Muscle layer of duodenum (tissue), 2 donors: ENCODE results near the gene TDRD9.

Experiments used
- H3K27ac ChIP-seq: one replicate; pipeline ENCODE4 v1.7.0; 2013; ENCODE audit warnings: mild to moderate bottlenecking, low read length
- H3K27me3 ChIP-seq: one replicate; pipeline ENCODE4 v1.7.0; 2013; ENCODE audit warnings: low read depth, mild to moderate bottlenecking, control low read depth, low read length
- H3K36me3 ChIP-seq, 2 donors: one replicate each; pipeline ENCODE4 v1.7.0; 2013; ENCODE audit warnings: low read length in 2 of 2, control low read depth in 1 of 2, mild to moderate bottlenecking in 1 of 2; ENCODE audit not compliant: insufficient read depth in 2 of 2, control insufficient read depth in 1 of 2
- H3K4me1 ChIP-seq, 2 donors: one replicate each; pipeline ENCODE4 v1.7.0; 2013; ENCODE audit warnings: low read length in 2 of 2, mild to moderate bottlenecking in 2 of 2, control low read depth in 1 of 2, moderate library complexity in 1 of 2; ENCODE audit not compliant: insufficient read depth in 2 of 2, control insufficient read depth in 1 of 2
- H3K4me3 ChIP-seq, 2 donors: one replicate each; pipeline ENCODE4 v1.7.0; 2013; ENCODE audit warnings: low read length in 2 of 2, low read depth in 1 of 2, mild to moderate bottlenecking in 1 of 2
- H3K9me3 ChIP-seq, 2 donors: one replicate each; pipeline ENCODE4 v1.7.0; 2013; ENCODE audit warnings: low read length in 2 of 2, control low read depth in 1 of 2, mild to moderate bottlenecking in 1 of 2; ENCODE audit not compliant: control insufficient read depth in 1 of 2
- donor health status: healthy.

Gene TDRD9

DNA sequence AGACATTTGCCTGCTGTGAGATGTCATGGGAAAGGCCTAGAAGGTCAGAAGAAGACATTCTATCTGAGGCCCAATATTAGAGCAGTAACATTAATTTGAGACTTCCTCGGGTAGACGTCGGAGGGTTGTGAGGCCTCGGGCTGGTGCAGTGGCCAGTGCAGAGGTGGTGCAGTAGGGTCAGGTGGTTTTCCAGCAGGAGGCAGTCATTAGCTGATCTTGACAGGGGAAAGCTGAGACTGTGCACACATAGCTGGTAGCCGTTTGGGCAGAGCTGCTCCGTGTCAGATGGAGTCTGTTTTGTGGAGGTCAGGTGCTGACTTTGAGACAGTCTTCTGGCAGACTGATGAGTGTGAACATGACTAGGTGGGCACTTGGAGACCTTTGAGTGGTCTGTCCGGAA lies 91.5 kb downstream of the TDRD9 start:
- Histone ChIP-seq H3K9me3 (no peaks in the 10 kb centered on the region), H3K27ac (no peak overlapping the region), H3K27me3 (no peaks in the 10 kb centered on the region), H3K4me1 (no peaks in the 10 kb centered on the region), H3K36me3 (no peaks in the 10 kb centered on the region), H3K4me3 (no peak overlapping the region)

DNA sequence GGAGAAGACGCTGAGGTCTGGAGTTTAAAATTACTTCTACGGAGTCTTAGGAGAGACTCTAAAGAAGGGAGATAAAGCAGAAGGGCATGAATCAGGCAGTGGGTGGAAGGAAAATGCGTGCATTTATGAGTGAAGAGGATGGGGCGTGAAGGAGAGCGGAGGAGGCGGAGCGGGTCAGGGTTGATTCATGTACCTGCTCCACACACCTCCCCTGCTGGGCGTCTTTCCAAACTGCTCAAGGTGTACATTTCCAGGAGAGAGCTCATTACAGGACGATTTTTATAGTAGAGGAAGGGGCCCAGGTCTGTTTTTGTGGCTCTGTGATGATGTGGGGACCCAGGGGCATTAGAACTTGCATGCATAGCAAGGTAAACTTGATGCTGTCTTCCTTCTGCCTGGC lies 92.2 kb downstream of the TDRD9 start:
- no peaks in the 10 kb centered on the region for H3K36me3 ChIP-seq
- H3K4me1 ChIP-seq: no peaks in the 10 kb centered on the region
- H3K9me3 ChIP-seq: no peaks in the 10 kb centered on the region
- H3K4me3 ChIP-seq: no peak overlapping the region
- no peak overlapping the region for H3K27ac ChIP-seq
- no peaks in the 10 kb centered on the region for H3K27me3 ChIP-seq

DNA sequence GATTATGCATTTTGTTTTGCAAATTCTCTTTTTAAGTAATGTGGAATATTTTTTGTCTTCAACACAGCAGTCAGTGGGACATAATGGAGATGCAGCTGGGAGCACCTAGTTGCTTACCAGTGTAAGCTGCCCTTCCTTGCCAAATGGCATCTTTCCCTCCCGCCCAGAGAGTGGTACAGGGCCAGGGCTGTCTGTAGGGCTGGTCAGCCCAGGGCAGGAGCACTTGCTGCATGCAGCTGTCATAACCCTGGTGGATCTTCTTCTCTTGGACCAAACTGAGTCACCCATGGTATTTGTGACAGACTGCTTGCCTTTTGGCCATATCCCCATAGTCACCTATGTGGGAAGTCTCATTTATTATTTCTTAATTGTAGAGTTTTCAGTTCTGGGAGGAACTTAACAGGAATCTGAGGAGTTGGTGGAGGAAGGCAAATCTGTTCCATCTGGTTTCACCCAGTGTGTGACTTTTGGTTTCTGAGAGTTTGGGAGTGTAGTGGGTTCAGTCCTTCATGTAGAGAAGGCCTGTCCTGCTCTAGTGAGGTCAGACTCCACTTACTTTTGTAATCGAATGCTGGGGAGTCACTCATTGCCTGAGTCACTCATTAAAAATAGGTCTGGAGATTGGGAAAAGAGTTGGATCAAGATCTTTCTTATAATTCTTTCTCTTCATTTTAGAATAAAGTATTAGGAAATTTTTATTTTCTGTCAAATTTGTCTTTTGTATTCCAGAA lies 95.2 kb downstream of the TDRD9 start:
- no peaks in the 10 kb centered on the region for H3K27me3 ChIP-seq
- H3K9me3 ChIP-seq: no peaks in the 10 kb centered on the region
- H3K4me3 ChIP-seq: no peak overlapping the region
- H3K4me1 ChIP-seq: no peaks in the 10 kb centered on the region
- no peak overlapping the region for H3K27ac ChIP-seq
- no peaks in the 10 kb centered on the region for H3K36me3 ChIP-seq

DNA sequence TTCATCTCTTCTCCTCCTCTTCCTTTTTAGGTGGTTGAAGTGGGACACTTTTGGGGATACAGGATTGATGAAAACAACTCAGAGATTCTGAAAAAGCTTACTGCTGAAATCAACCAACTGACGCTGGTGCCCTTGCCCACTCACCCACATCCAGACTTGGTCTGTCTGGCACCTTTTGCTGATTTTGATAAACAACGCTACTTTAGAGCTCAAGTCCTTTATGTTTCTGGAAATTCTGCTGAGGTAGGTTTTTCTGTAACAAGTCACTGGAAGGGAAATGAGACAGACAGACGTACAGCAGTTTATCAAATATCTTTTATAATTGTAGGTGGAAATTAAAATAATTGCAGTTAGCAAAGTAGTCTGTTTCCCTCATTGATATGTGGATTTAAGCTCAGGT lies 97.3 kb downstream of the TDRD9 start:
- Histone ChIP-seq H3K27ac (no peak overlapping the region), H3K4me3 (no peak overlapping the region), H3K4me1 (no peaks in the 10 kb centered on the region), H3K9me3 (no peaks in the 10 kb centered on the region), H3K36me3 (no peaks in the 10 kb centered on the region), H3K27me3 (no peaks in the 10 kb centered on the region)

DNA sequence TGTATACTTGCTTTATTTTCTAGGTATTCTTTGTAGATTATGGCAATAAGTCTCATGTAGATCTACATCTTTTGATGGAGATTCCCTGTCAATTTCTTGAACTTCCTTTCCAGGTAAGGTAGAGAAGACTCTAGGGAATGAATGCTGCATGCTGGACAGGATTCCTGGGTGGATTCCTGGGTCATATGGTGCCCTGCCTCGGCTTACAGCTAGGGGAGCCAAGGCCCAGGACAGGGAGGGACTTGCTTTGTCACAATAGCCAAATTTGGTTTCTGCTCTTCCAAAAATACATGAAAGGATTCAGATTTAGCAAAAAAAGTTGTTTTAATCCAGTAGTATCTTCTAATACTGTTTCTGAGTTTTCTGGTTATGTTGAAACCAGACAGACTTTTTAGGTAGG lies 97.8 kb downstream of the TDRD9 start:
- H3K4me1 ChIP-seq: no peaks in the 10 kb centered on the region
- no peaks in the 10 kb centered on the region for H3K27me3 ChIP-seq
- H3K36me3 ChIP-seq: no peaks in the 10 kb centered on the region
- H3K9me3 ChIP-seq: no peaks in the 10 kb centered on the region
- H3K27ac ChIP-seq: no peak overlapping the region
- no peak overlapping the region for H3K4me3 ChIP-seq

DNA sequence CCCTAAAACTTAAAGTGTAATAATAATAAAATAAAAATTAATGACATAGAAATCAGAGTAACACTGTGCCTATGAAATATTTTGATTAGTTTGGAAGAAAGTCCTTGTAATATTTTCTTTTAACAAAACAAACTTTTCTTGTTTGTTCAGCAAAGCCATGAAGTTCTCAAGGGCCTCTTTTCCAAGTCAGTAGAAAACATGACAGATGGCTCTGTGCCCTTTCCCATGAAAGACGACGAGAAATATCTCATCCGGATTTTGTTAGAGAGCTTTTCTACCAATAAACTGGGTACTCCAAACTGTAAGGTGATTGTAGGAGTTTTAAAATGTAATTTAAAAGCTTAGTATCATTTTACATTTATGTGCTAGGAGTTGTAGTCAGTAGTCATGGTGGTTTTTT lies 102.7 kb downstream of the TDRD9 start:
- H3K4me1 ChIP-seq: no peaks in the 10 kb centered on the region
- no peaks in the 10 kb centered on the region for H3K36me3 ChIP-seq
- H3K4me3 ChIP-seq: no peak overlapping the region
- H3K27me3 ChIP-seq: no peaks in the 10 kb centered on the region
- no peak overlapping the region for H3K27ac ChIP-seq
- H3K9me3 ChIP-seq: no peaks in the 10 kb centered on the region

DNA sequence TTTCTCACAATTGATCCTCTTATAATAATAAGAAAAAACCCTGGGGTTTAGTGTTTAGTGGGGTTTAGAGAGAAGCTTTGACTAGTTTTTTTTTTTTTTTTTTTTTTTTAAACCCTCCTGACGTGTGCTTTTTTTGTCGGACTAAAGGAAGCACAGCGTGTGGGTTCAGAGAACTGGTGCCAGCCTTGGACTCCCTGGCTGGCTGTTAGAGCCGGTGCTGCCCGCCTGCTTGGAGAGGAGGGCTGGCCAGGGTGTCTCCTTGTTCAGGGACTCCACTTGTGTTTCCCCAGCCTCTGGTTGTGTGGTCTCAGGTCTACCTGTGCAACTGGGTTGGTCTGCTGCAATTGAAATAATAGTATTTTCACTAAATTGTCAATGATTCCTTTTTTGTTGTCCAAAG lies 103.1 kb downstream of the TDRD9 start:
- Histone ChIP-seq H3K27me3 (no peaks in the 10 kb centered on the region), H3K9me3 (no peaks in the 10 kb centered on the region), H3K4me1 (no peaks in the 10 kb centered on the region), H3K4me3 (no peak overlapping the region), H3K27ac (no peak overlapping the region), H3K36me3 (no peaks in the 10 kb centered on the region)

DNA sequence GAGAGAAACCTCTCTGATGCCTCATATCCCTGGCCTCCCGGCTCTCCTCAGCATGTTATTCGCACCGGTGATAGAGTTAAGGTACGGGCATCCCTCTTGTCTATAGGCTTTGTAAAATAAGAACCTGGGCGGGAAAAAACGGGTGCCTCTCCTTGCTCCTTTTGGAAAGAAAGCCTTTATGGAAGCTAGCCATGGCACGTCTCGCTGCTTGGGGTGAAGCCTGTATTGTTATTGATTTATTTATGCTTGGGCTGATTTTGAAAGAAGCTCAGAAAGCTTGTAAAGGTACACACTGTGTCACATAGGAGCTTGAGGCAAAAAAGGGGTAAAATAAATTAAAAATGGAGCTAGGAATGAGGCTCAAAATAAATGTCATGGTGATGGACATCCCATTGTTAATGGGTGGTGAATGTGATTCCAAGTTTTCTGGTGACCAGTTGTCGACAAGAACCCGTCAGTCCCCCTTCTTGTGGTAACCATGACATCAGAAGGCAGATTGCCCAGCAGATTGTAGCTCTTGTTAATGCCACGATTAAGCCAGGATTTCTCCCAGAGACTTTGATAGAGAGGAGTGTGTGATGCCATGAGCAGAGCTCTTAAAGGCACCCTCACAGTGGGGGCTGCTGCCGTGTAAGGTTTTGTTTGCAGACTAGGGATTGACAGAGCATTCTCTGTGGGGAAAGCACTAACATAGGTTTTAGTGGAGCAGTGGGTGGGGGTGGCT lies 106.9 kb downstream of the TDRD9 start:
- Histone ChIP-seq H3K4me3 (no peak overlapping the region), H3K27me3 (no peaks in the 10 kb centered on the region), H3K27ac (no peak overlapping the region)

DNA sequence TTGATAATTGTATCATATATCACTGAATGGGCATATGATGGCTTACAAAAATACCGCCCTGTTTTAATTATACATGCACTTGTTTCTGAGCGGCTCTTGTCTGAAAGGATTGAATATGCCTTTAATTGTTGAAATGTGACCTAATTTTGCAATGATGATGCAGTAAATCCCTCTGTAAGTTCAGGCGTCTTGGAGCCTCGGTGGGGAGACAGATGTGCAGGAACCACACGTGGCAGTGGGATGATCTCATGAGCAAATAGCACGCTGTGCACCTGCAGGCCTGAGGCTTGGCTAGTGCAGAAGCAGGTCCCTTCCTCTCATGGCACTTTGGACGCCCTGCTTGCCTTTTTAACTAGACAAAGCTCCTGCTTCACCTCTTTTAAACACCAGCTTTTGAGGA lies 108.0 kb downstream of the TDRD9 start:
- Histone ChIP-seq H3K4me3 (no peak overlapping the region), H3K36me3 (no peaks in the 10 kb centered on the region), H3K27ac (no peak overlapping the region), H3K27me3 (no peaks in the 10 kb centered on the region), H3K4me1 (no peaks in the 10 kb centered on the region), H3K9me3 (no peaks in the 10 kb centered on the region)

More for the DNA sequence above, 106.9 kb downstream of the TDRD9 start:
- H3K36me3 ChIP-seq: no peaks in the 10 kb centered on the region
- H3K9me3 ChIP-seq: no peaks in the 10 kb centered on the region
- no peaks in the 10 kb centered on the region for H3K4me1 ChIP-seq

DNA sequence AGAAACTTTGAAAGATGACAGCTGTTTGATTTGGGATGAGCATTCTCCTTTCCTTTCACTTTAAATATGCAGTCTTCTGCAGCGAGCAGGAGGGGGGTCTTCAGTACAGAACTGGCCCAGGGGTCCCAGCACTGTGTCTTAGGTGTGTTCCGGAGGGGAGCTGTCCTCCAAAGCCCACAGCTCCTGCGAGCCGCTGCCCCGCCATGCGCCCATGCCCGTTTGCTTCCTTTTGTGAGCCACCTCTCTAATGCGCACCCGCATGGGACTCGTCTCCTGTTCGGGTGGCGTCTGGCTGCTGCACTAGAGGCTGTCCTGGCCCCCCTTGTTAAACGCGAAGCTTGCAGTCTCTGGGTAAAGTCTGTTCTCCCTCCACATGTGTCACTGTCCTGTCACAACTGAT lies 108.8 kb downstream of the TDRD9 start:
- H3K36me3 ChIP-seq: no peaks in the 10 kb centered on the region
- no peaks in the 10 kb centered on the region for H3K4me1 ChIP-seq
- H3K27me3 ChIP-seq: no peaks in the 10 kb centered on the region
- H3K4me3 ChIP-seq: no peak overlapping the region
- no peaks in the 10 kb centered on the region for H3K9me3 ChIP-seq
- H3K27ac ChIP-seq: no peak overlapping the region

DNA sequence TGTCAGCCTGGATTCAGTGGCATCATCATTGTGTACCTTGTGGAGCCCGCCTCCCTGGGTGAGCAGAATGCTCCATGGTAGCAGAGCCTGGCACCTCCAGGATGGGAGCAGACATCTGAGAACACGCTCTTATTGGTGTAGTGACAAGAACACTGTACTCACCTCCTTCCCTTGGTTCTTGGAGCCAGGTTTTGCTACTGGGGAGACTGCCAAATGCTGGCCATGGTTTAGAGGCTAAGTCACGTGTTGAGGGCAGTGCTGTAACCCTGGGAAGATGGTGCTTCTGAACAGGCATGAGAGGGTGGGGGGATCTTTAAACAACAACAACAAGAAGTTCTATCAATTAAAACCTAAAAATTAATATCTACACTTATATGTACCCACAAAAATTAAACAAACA lies 109.6 kb downstream of the TDRD9 start:
- Histone ChIP-seq H3K9me3 (no peaks in the 10 kb centered on the region), H3K27ac (no peak overlapping the region), H3K4me1 (no peaks in the 10 kb centered on the region), H3K4me3 (no peak overlapping the region), H3K36me3 (no peaks in the 10 kb centered on the region), H3K27me3 (no peaks in the 10 kb centered on the region)

DNA sequence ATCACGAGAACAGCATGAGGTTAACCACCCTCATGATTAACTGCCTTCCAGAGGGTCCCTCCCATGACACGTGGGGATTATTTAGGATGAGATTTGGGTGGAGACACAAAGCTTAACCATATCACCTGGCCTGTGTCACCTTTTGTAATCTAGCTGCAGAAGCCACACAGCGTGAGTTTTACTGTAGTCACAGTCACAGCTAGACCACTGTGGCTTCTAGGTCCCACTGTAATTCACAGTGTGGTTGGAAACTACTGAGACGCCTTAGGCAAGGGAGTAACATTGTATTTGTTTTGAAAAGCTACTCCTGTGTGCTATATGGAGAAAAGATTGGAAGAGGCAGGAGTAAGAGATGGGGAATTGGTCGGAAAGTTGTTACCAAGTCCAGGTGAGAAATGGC lies 111.0 kb downstream of the TDRD9 start:
- H3K27ac ChIP-seq: no peak overlapping the region
- no peaks in the 10 kb centered on the region for H3K4me1 ChIP-seq
- H3K27me3 ChIP-seq: no peaks in the 10 kb centered on the region
- no peak overlapping the region for H3K4me3 ChIP-seq
- H3K36me3 ChIP-seq: no peaks in the 10 kb centered on the region
- no peaks in the 10 kb centered on the region for H3K9me3 ChIP-seq
